GM21619 (cell line): ENCODE measurements around the gene PLCXD1.
"Not testable (repeated sequence)": the region's sequence is repeated elsewhere in the genome, so short reads cannot be mapped to it uniquely, and the experiment has no call there.

Experiments used
- ATAC-seq: cut with Tn5 transposase; IDR thresholded peaks from one replicate; pipeline ENCODE4 v1.9.1; 2021; ENCODE audit not compliant: unreplicated experiment

The PLCXD1 gene

GRCh38 chrX:262381-262909 lies 18.7 kb upstream of the PLCXD1 start:
- ATAC-seq: peak; percentile 81

- not testable (repeated sequence) for ATAC-seq
These were observed 17.2 kb upstream of the PLCXD1 start for GRCh38 chrX:264006-264405.

GRCh38 chrX:264634-265455 lies 16.3 kb upstream of the PLCXD1 start:
- no peak for ATAC-seq

GRCh38 chrX:265502-265901 lies 15.7 kb upstream of the PLCXD1 start:
- no peak for ATAC-seq

GRCh38 chrX:267771-268261 lies 13.4 kb upstream of the PLCXD1 start:
- ATAC-seq: no peak

- no peak for ATAC-seq
These were observed 10.3 kb upstream of the PLCXD1 start for GRCh38 chrX:270848-271367.

GRCh38 chrX:274904-275475 lies 6.2 kb upstream of the PLCXD1 start:
- ATAC-seq: no peak

- ATAC-seq: peak; percentile 21
These were observed 5.7 kb upstream of the PLCXD1 start for GRCh38 chrX:275476-275966.

GRCh38 chrX:275967-276580 lies 5.1 kb upstream of the PLCXD1 start:
- ATAC-seq: peak; percentile 89

GRCh38 chrX:276581-277201 lies 4.5 kb upstream of the PLCXD1 start:
- ATAC-seq: peak; percentile 32

GRCh38 chrX:279757-280604 lies 1.2 kb upstream of the PLCXD1 start:
- not testable (repeated sequence) for ATAC-seq

GRCh38 chrX:280722-281121 lies 459 bp upstream of the PLCXD1 start:
- not testable (repeated sequence) for ATAC-seq

- not testable (repeated sequence) for ATAC-seq
These were observed 960 bp downstream of the PLCXD1 start for GRCh38 chrX:282000-282681.

- ATAC-seq: peak; percentile 99
These were observed 2.1 kb downstream of the PLCXD1 start for GRCh38 chrX:283115-283845.

GRCh38 chrX:285076-285677 lies 4.0 kb downstream of the PLCXD1 start:
- no peak for ATAC-seq

GRCh38 chrX:287670-288069 lies 6.5 kb downstream of the PLCXD1 start:
- ATAC-seq: no peak

- ATAC-seq: no peak
These were observed 7.4 kb downstream of the PLCXD1 start for GRCh38 chrX:288561-288991.

GRCh38 chrX:290476-291166 lies 9.4 kb downstream of the PLCXD1 start:
- no peak for ATAC-seq
